NCI-H226 (cell line): ENCODE results near the gene PGBD2.
"Not testable (repeated sequence)": the region's sequence is repeated elsewhere in the genome, so short reads cannot be mapped to it uniquely, and the experiment has no call there.

Source experiments
- DNase-seq: peaks from one replicate; pipeline ENCODE4 v3.0.0-alpha.2; 2015

Gene PGBD2

GRCh38 chr1:248889914-248890243 is 16.2 kb upstream of the PGBD2 start:
- DNase-seq = not testable (repeated sequence)

- DNase-seq = no peak
These were observed 15.2 kb upstream of the PGBD2 start for GRCh38 chr1:248890549-248891498.

- DNase-seq = no peak
These were observed 14.3 kb upstream of the PGBD2 start for GRCh38 chr1:248891758-248892157.

- no peak for DNase-seq
These were observed 13.4 kb upstream of the PGBD2 start for GRCh38 chr1:248892590-248892989.

GRCh38 chr1:248894837-248895236 is 11.2 kb upstream of the PGBD2 start:
- DNase-seq = no peak

GRCh38 chr1:248897412-248898337 is 8.4 kb upstream of the PGBD2 start:
- no peak for DNase-seq

GRCh38 chr1:248900637-248901036 is 5.4 kb upstream of the PGBD2 start:
- no peak for DNase-seq

- DNase-seq = no peak
These were observed 4.5 kb upstream of the PGBD2 start for GRCh38 chr1:248901578-248901977.

GRCh38 chr1:248904437-248905216 is 1.4 kb upstream of the PGBD2 start:
- DNase-seq = no peak

- no peak for DNase-seq
These were observed 400 bp upstream of the PGBD2 start for GRCh38 chr1:248905662-248906008.

GRCh38 chr1:248906753-248907661 is 972 bp downstream of the PGBD2 start:
- DNase-seq = no peak

GRCh38 chr1:248910761-248911160 is 4.7 kb downstream of the PGBD2 start:
- no peak for DNase-seq

GRCh38 chr1:248913933-248914332 is 7.9 kb downstream of the PGBD2 start:
- no peak for DNase-seq

GRCh38 chr1:248914796-248915381 is 8.9 kb downstream of the PGBD2 start:
- DNase-seq = no peak

GRCh38 chr1:248918131-248918530 is 12.1 kb downstream of the PGBD2 start:
- no peak for DNase-seq

- no peak for DNase-seq
These were observed 17.6 kb downstream of the PGBD2 start for GRCh38 chr1:248923352-248924338.

GRCh38 chr1:248924696-248925532 is 18.9 kb downstream of the PGBD2 start:
- DNase-seq = no peak

GRCh38 chr1:248925859-248926258 is 19.8 kb downstream of the PGBD2 start:
- not testable (repeated sequence) for DNase-seq
